ENCODE measurements around the gene TMTC4. TPM values are rescaled to one million over a fixed set of nuclear protein-coding genes. Genes with fewer than 3 reads are reported as not detected.
"Not testable (repeated sequence)": the region's sequence is repeated elsewhere in the genome, so short reads cannot be mapped to it uniquely, and the experiment has no call there.

Gene TMTC4
- total RNA-seq, 2 donors from 2014 or later: 8.2 to 17.9 TPM

- DNase-seq (ENCODE audit: low spot score): no peak
- no peak for ATAC-seq (ENCODE audit: insufficient number of reproducible peaks, low FRiP score, low read depth)
- Histone ChIP-seq H3K9me3 (no peaks in the 10 kb centered on the region), H3K27me3 (replicated peaks; ENCODE audit: insufficient read depth) (no peaks in the 10 kb centered on the region), H3K4me1 (ENCODE audit: control insufficient read depth in 1 of 2, low read depth in 2 of 2) (no peaks in the 10 kb centered on the region), H3K36me3 (no peaks in the 10 kb centered on the region), H3K4me3 (no peak overlapping the region), H3K27ac (no peak overlapping the region)
- TF ChIP-seq CTCF (IDR thresholded peaks at IDR 0.05): no peak
These were observed 93.6 kb downstream of the TMTC4 start for GRCh38 chr13:100581030-100581429.

- H3K27me3 ChIP-seq (replicated peaks; ENCODE audit: insufficient read depth): no peaks in the 10 kb centered on the region
- H3K4me3 ChIP-seq: no peak overlapping the region
- no peaks in the 10 kb centered on the region for H3K9me3 ChIP-seq
- no peaks in the 10 kb centered on the region for H3K4me1 ChIP-seq (ENCODE audit: control insufficient read depth in 1 of 2, low read depth in 2 of 2)
- ATAC-seq (ENCODE audit: insufficient number of reproducible peaks, low FRiP score, low read depth): no peak
- no peak for DNase-seq (ENCODE audit: low spot score)
- H3K36me3 ChIP-seq: no peaks in the 10 kb centered on the region
- H3K27ac ChIP-seq: no peak overlapping the region
- TF ChIP-seq CTCF (IDR thresholded peaks at IDR 0.05): no peak
These were observed 94.5 kb downstream of the TMTC4 start for GRCh38 chr13:100580045-100580444.

GRCh38 chr13:100577239-100577638 is 97.4 kb downstream of the TMTC4 start:
- H3K4me1 ChIP-seq (ENCODE audit: control insufficient read depth in 1 of 2, low read depth in 2 of 2); H3K27ac ChIP-seq; DNase-seq (ENCODE audit: low spot score); H3K4me3 ChIP-seq; ATAC-seq (ENCODE audit: insufficient number of reproducible peaks, low FRiP score, low read depth); H3K27me3 ChIP-seq (replicated peaks; ENCODE audit: insufficient read depth); H3K9me3 ChIP-seq; H3K36me3 ChIP-seq: not testable (repeated sequence)

- H3K4me1 ChIP-seq (ENCODE audit: control insufficient read depth in 1 of 2, low read depth in 2 of 2): no peaks in the 10 kb centered on the region
- no peaks in the 10 kb centered on the region for H3K9me3 ChIP-seq
- DNase-seq (ENCODE audit: low spot score) (no peak), ATAC-seq (ENCODE audit: insufficient number of reproducible peaks, low FRiP score, low read depth) (no peak)
- no peaks in the 10 kb centered on the region for H3K36me3 ChIP-seq
- peak; percentile 57 for TF ChIP-seq CTCF (IDR thresholded peaks at IDR 0.05)
- no peak overlapping the region for H3K4me3 ChIP-seq
- no peaks in the 10 kb centered on the region for H3K27me3 ChIP-seq (replicated peaks; ENCODE audit: insufficient read depth)
- H3K27ac ChIP-seq: no peak overlapping the region
These were observed 101.5 kb downstream of the TMTC4 start for GRCh38 chr13:100573121-100573520.

- no peak overlapping the region for H3K27ac ChIP-seq
- no peaks in the 10 kb centered on the region for H3K36me3 ChIP-seq
- ATAC-seq (ENCODE audit: insufficient number of reproducible peaks, low FRiP score, low read depth) (no peak), DNase-seq (ENCODE audit: low spot score) (no peak)
- peaks cover 4% of the 10 kb centered on the region for H3K9me3 ChIP-seq
- no peak overlapping the region for H3K4me3 ChIP-seq
- no peak for TF ChIP-seq CTCF (IDR thresholded peaks at IDR 0.05)
- H3K4me1 ChIP-seq (ENCODE audit: control insufficient read depth in 1 of 2, low read depth in 2 of 2): no peaks in the 10 kb centered on the region
- H3K27me3 ChIP-seq (replicated peaks; ENCODE audit: insufficient read depth): no peaks in the 10 kb centered on the region
These were observed 108.1 kb downstream of the TMTC4 start for GRCh38 chr13:100566543-100566942.

GRCh38 chr13:100565286-100565685 is 109.3 kb downstream of the TMTC4 start:
- no peaks in the 10 kb centered on the region for H3K4me1 ChIP-seq (ENCODE audit: control insufficient read depth in 1 of 2, low read depth in 2 of 2)
- no peak for TF ChIP-seq CTCF (IDR thresholded peaks at IDR 0.05)
- peaks cover 4% of the 10 kb centered on the region for H3K9me3 ChIP-seq
- ATAC-seq (ENCODE audit: insufficient number of reproducible peaks, low FRiP score, low read depth) (no peak), DNase-seq (ENCODE audit: low spot score) (no peak)
- H3K36me3 ChIP-seq: no peaks in the 10 kb centered on the region
- H3K27ac ChIP-seq: no peak overlapping the region
- H3K4me3 ChIP-seq: no peak overlapping the region
- no peaks in the 10 kb centered on the region for H3K27me3 ChIP-seq (replicated peaks; ENCODE audit: insufficient read depth)
